GM12878 (cell line): ENCODE results near the gene KCNE4. TPM values are rescaled to one million over a fixed set of nuclear protein-coding genes. Genes with fewer than 3 reads are reported as not detected.

Experiments used
- ATAC-seq: fragments of 200-7000 bp; cut with Tn5 transposase; 3 replicates; pipeline ENCODE4 v1.9.1; 2020; ENCODE audit warnings: mild to moderate bottlenecking, moderate library complexity
- BruUV-seq: library from RNA; stranded (reverse); fragments of 400-500 nt; replicated peaks from 2 replicates; lab custom pipeline; 2021; lab: Mats Ljungman, UMichigan
- CTCF ChIA-PET: fragments of 300-600 bp; sonication (Branson Sonifier 250); formaldehyde crosslinking; extraction: SDS; loops from one replicate; lab custom pipeline; 2021; ENCODE audit warnings: inconsistent platforms; lab: Yijun Ruan, JAX
- POLR2A ChIA-PET: fragments of 350-600 bp; formaldehyde crosslinking; extraction: SDS; loops from one replicate; lab custom pipeline; 2021; ENCODE audit warnings: inconsistent platforms; lab: Charles Lee
- RAD21 ChIA-PET: fragments of 300-600 bp; sonication (Branson Sonifier 250); formaldehyde crosslinking; loops from one replicate; lab custom pipeline; 2023; ENCODE audit warnings: antibody characterized with exemption; ENCODE audit not compliant: unreplicated experiment; lab: Charles Lee
- SMC1A ChIA-PET: fragments of 300-600 bp; sonication (Branson Sonifier 250); formaldehyde crosslinking; loops from one replicate; lab custom pipeline; 2023; ENCODE audit not compliant: unreplicated experiment, uncharacterized antibody; lab: Charles Lee
- DNase-seq: peaks from one replicate; pipeline ENCODE4 v3.0.0-alpha.2; 2011; ENCODE audit warnings: low read depth, low spot score
- FAIRE-seq: peaks from 3 replicates; lab custom pipeline; 2011; peaks lifted over from hg19 to GRCh38; lab: Jason Lieb, UNC
- H2AFZ ChIP-seq: 2 replicates; pipeline ENCODE4 v1.6.0; 2011; ENCODE audit warnings: low read depth, low read length, control low read depth; ENCODE audit not compliant: control insufficient read depth
- H3K27ac ChIP-seq: 2 replicates; pipeline ENCODE4 v1.5.1; 2011; ENCODE audit warnings: control low read depth; ENCODE audit not compliant: control insufficient read depth, insufficient read depth
- H3K27me3 ChIP-seq, 2 experiments: replicated peaks in 1 of 2; 2 replicates each; pipeline versions ENCODE4 v1.6.0 to v1.6.1; 2011; ENCODE audit warnings: low read length in 1 of 2; ENCODE audit not compliant: control insufficient read depth in 2 of 2, insufficient read depth in 2 of 2
- H3K36me3 ChIP-seq, 2 experiments: 2 replicates each; pipeline ENCODE4 v1.5.1; 2011; ENCODE audit warnings: low read length in 1 of 2; ENCODE audit not compliant: control insufficient read depth in 2 of 2, insufficient read depth in 2 of 2
- H3K4me1 ChIP-seq: 2 replicates; pipeline ENCODE4 v1.6.1; 2011; ENCODE audit warnings: mild to moderate bottlenecking, low read length, moderate library complexity, mixed read lengths; ENCODE audit not compliant: control insufficient read depth, insufficient read depth
- H3K4me2 ChIP-seq: 2 replicates; pipeline ENCODE4 v1.6.0; 2011; ENCODE audit warnings: control low read depth; ENCODE audit not compliant: control insufficient read depth, insufficient read depth
- H3K4me3 ChIP-seq: fragments of 200-600 bp; sonication (generic); 2 replicates; pipeline ENCODE4 v1.5.1; 2016
- H3K79me2 ChIP-seq: 2 replicates; pipeline ENCODE4 v1.6.0; 2011; ENCODE audit warnings: low read length; ENCODE audit not compliant: control insufficient read depth, insufficient read depth
- H3K9ac ChIP-seq: 2 replicates; pipeline ENCODE4 v1.8.0; 2011; ENCODE audit warnings: low read length, control low read depth, mixed read lengths; ENCODE audit not compliant: control insufficient read depth, insufficient read depth
- H3K9me3 ChIP-seq: replicated peaks from 3 replicates; pipeline ENCODE4 v1.5.1; 2011; ENCODE audit warnings: mild to moderate bottlenecking, low read length; ENCODE audit not compliant: control insufficient read depth, insufficient read depth
- H4K20me1 ChIP-seq: 2 replicates; pipeline ENCODE4 v1.6.0; 2011; ENCODE audit not compliant: control insufficient read depth, insufficient read depth
- BCLAF1 ChIP-seq: fragments of 450-650 bp; IDR thresholded peaks from 2 replicates; pipeline ENCODE4 v1.6.1; 2017; ENCODE audit warnings: antibody characterized with exemption, mild to moderate bottlenecking, moderate library complexity
- ESRRA ChIP-seq: IDR thresholded peaks from 2 replicates; pipeline ENCODE4 v1.6.1; 2012; ENCODE audit warnings: mild to moderate bottlenecking, low read length, improper control_type of control experiment
- GABPA ChIP-seq: IDR thresholded peaks from 2 replicates; pipeline ENCODE4 v1.6.1; 2014; ENCODE audit warnings: antibody characterized with exemption, low read depth, mild to moderate bottlenecking, inconsistent platforms
- HSF1 ChIP-seq: fragments of 150-350 bp; IDR thresholded peaks from 2 replicates; pipeline ENCODE4 v1.6.1; 2014; ENCODE audit warnings: mild to moderate bottlenecking, low read depth, low read length
- NBN ChIP-seq: fragments of 450-650 bp; IDR thresholded peaks from 2 replicates; pipeline ENCODE4 v1.6.1; 2016
- NRF1 ChIP-seq: conservative IDR thresholded peaks from 2 replicates; pipeline ENCODE4 v1.6.1; 2011; ENCODE audit warnings: mild to moderate bottlenecking, low read depth, low read length, improper control_type of control experiment
- POU2F2 ChIP-seq: IDR thresholded peaks from 3 replicates; pipeline ENCODE4 v1.6.1; 2011; ENCODE audit warnings: low read depth, mild to moderate bottlenecking, low read length, borderline replicate concordance
- USF1 ChIP-seq: IDR thresholded peaks from 2 replicates; pipeline ENCODE4 v1.6.1; 2011; ENCODE audit warnings: borderline replicate concordance, low read depth, mild to moderate bottlenecking, moderate library complexity, mixed read lengths, low read length; ENCODE audit not compliant: insufficient read depth; ENCODE audit errors: extremely low read length
- WGBS: methylation state at CpG from one replicate; pipeline ENCODE4 v1.1.6; 2016; ENCODE audit warnings: low lambda C conversion rate; ENCODE audit not compliant: insufficient replicate concordance, insufficient coverage; ENCODE audit errors: missing lambda C conversion rate; 5-methylcytosine and 5-hydroxymethylcytosine counted together
- in situ Hi-C: fragments of 300-500 bp; cut with MboI; formaldehyde crosslinking; loops from 9 replicates; pipeline ENCODE4 v1.14.3; 2018; ENCODE audit warnings: mixed read lengths
- intact Hi-C: fragments of 100-400 bp; cut with micrococcal nuclease; formaldehyde crosslinking; loops from one replicate; pipeline ENCODE4 v1.14.2; 2022; ENCODE audit not compliant: unreplicated experiment
- polyA plus RNA-seq, 11 experiments: library from polyadenylated mRNA; depleted of rRNA in 4 of 11; unstranded in 6 of 11; stranded (reverse) in 5 of 11; fragments of >200 nt; fragmentation: Nextera tagmentation in 4 of 11; fragmentation: Illumina TruSeq in 1 of 11; extraction: Ambion mirVana in 4 of 11; extraction: Trizol in 1 of 11; gene quantifications; 1 replicate in 1 of 11; 2 replicates in 10 of 11; pipeline versions ENCODE4 v1.2.1 to v1.2.3, GENCODE V29; 2011 to 2016; ENCODE audit warnings: inconsistent platforms in 2 of 11, missing spikeins in 2 of 11, low read depth in 1 of 11
- total RNA-seq, 4 experiments: library from RNA; depleted of rRNA in 3 of 4; stranded (reverse); fragments of >200 nt in 3 of 4; fragmentation: Illumina TruSeq in 1 of 4; extraction: Trizol in 1 of 4; gene quantifications; 2 replicates each; pipeline versions ENCODE4 v1.2.1 to v1.2.3, GENCODE V29; 2013 to 2021

The KCNE4 gene
- total and polyA plus RNA-seq, 10 of the 15 experiments (the other 5 are each of a cell fraction or from before 2014, with no cell fraction given) = 0.30 TPM; not detected in 9

GRCh38 chr2:223060201-223060825 lies 8.3 kb downstream of the KCNE4 start:
- POLR2A ChIA-PET = no interaction called here
- Histone ChIP-seq H4K20me1 (no peaks in the 10 kb centered on the region), H3K79me2 (no peaks in the 10 kb centered on the region), H3K27me3 (no peaks in the 10 kb centered on the region; a peak in 1 of 4 replicates), H3K4me2 (no peak overlapping the region), H3K9me3 (no peaks in the 10 kb centered on the region), H3K27ac (no peak overlapping the region), H3K36me3 (no peaks in the 10 kb centered on the region), H3K4me1 (no peaks in the 10 kb centered on the region), H3K4me3 (no peak overlapping the region), H2AFZ (no peak overlapping the region), H3K9ac (no peak overlapping the region)
- intact Hi-C loops = no loop called here
- FAIRE-seq (no peak), ATAC-seq (no peak), DNase-seq (no peak)
- BruUV-seq = no TSS peak
- TF ChIP-seq GABPA = no peak
- TF ChIP-seq NBN = no peak
- TF ChIP-seq USF1 = no peak
- no peak for TF ChIP-seq BCLAF1
- no peak for TF ChIP-seq HSF1
- no peak for TF ChIP-seq NRF1
- no peak for TF ChIP-seq POU2F2
- TF ChIP-seq ESRRA = no peak
- CTCF ChIA-PET = no interaction called here
- WGBS = 27% methylated on average over 4 of the region's 4 CpGs
- in situ Hi-C loops = no loop called here
- RAD21 ChIA-PET = no interaction called here
- SMC1A ChIA-PET = interaction anchor here (0.7 kb wide), 1 partner anchor 68 kb away, joined by 3 read pairs; no protein-coding TSS in a partner anchor
